Endodermal cell (in vitro differentiated cells): ENCODE measurements around the gene SMOC2. TPM values are rescaled to one million over a fixed set of nuclear protein-coding genes. Genes with fewer than 3 reads are reported as not detected.

ENCODE experiments used
- DNase-seq: peaks from one replicate; pipeline ENCODE4 v3.0.0-alpha.2; 2017
- H3K27ac ChIP-seq: 2 replicates; pipeline ENCODE4 v1.5.1; 2013; ENCODE audit warnings: mild to moderate bottlenecking, low read depth, low read length, moderate library complexity
- H3K27me3 ChIP-seq: 2 replicates; pipeline ENCODE4 v1.6.1; 2013; ENCODE audit warnings: mild to moderate bottlenecking, low read length, moderate library complexity; ENCODE audit not compliant: insufficient read depth, control insufficient read depth, poor library complexity, severe bottlenecking
- H3K36me3 ChIP-seq: 2 replicates; pipeline ENCODE4 v1.7.0; 2013; ENCODE audit warnings: mild to moderate bottlenecking, low read length, moderate library complexity; ENCODE audit not compliant: control insufficient read depth, insufficient read depth
- H3K4me1 ChIP-seq: one replicate; pipeline ENCODE4 v1.7.0; 2013; ENCODE audit warnings: low read length; ENCODE audit not compliant: control insufficient read depth, insufficient read depth
- H3K4me3 ChIP-seq: 2 replicates; pipeline ENCODE4 v1.5.1; 2013; ENCODE audit warnings: mild to moderate bottlenecking, low read length, moderate library complexity
- H3K9ac ChIP-seq: 2 replicates; pipeline ENCODE4 v1.6.1; 2013; ENCODE audit warnings: mild to moderate bottlenecking, low read length, moderate library complexity; ENCODE audit not compliant: poor library complexity, severe bottlenecking; ENCODE audit errors: extremely low read depth
- H3K9me3 ChIP-seq: 2 replicates; pipeline ENCODE4 v1.6.1; 2013; ENCODE audit warnings: mild to moderate bottlenecking, low read length, moderate library complexity; ENCODE audit not compliant: control insufficient read depth
- H3K27ac Mint-ChIP-seq: 2 replicates; pipeline ENCODE4 v1.8.0; 2020; ENCODE audit warnings: mixed read lengths
- H3K27me3 Mint-ChIP-seq: 2 replicates; pipeline ENCODE4 v1.8.0; 2021; ENCODE audit warnings: mild to moderate bottlenecking, mixed read lengths; ENCODE audit not compliant: insufficient read depth
- H3K36me3 Mint-ChIP-seq: 2 replicates; pipeline ENCODE4 v1.8.0; 2020; ENCODE audit warnings: low read depth, mixed read lengths
- H3K4me1 Mint-ChIP-seq: 2 replicates; pipeline ENCODE4 v1.8.0; 2020; ENCODE audit warnings: mixed read lengths
- H3K4me3 Mint-ChIP-seq: 2 replicates; pipeline ENCODE4 v1.8.0; 2020; ENCODE audit warnings: mild to moderate bottlenecking, moderate library complexity, mixed read lengths
- H3K9me3 Mint-ChIP-seq: 2 replicates; pipeline ENCODE4 v1.8.0; 2020; ENCODE audit warnings: mild to moderate bottlenecking, mixed read lengths
- CTCF ChIP-seq: fragments of 200-600 bp; sonication (generic); conservative IDR thresholded peaks from 2 replicates; pipeline ENCODE4 v1.5.0; 2021; ENCODE audit warnings: antibody characterized with exemption, mild to moderate bottlenecking
- WGBS, 2 experiments: methylation state at CpG; one replicate each; pipeline versions ENCODE4 v1.1.5 to v1.1.7; 2013; ENCODE audit warnings: missing lambda C conversion rate in 2 of 2, mixed read lengths in 1 of 2; ENCODE audit not compliant: insufficient coverage in 1 of 2, insufficient read length in 1 of 2; 5-methylcytosine and 5-hydroxymethylcytosine counted together
- total RNA-seq, 2 donors: library from RNA; stranded (reverse); fragmentation: NEBNext Ultra II Directional in 1 of 2; extraction: Animal tissue kit (Norgen Biotek cat#: 25700) in 1 of 2; gene quantifications; 2 replicates in 1 of 2; 3 replicates in 1 of 2; pipeline ENCODE4 v1.2.1, GENCODE V29; 2021

SMOC2 gene
- total RNA-seq, 2 donors from 2014 or later, result 0.20 TPM; not detected in 1

GRCh38 chr6:168414336-168415097 is 26.5 kb upstream of the SMOC2 start:
- Mint-ChIP-seq H3K27me3 (peaks cover 2% of the 10 kb centered on the region), H3K9me3 (no peaks in the 10 kb centered on the region), H3K36me3 (no peaks in the 10 kb centered on the region), H3K27ac (no peak overlapping the region), H3K4me1 (no peaks in the 10 kb centered on the region), H3K4me3 (no peak overlapping the region)
- no peaks in the 10 kb centered on the region for H3K4me1 ChIP-seq
- 92 to 93% methylated on average over 14 of the region's 14 CpGs for WGBS, 2 experiments
- no peak overlapping the region for H3K4me3 ChIP-seq
- H3K27ac ChIP-seq, result no peak overlapping the region
- no peak for DNase-seq
- no peak for TF ChIP-seq CTCF
- H3K36me3 ChIP-seq, result no peaks in the 10 kb centered on the region
- H3K27me3 ChIP-seq, result no peaks in the 10 kb centered on the region
- H3K9me3 ChIP-seq, result no peaks in the 10 kb centered on the region
- no peak overlapping the region for H3K9ac ChIP-seq

GRCh38 chr6:168415098-168415992 is 25.6 kb upstream of the SMOC2 start:
- Histone ChIP-seq H3K27ac (no peak overlapping the region), H3K4me3 (no peak overlapping the region), H3K36me3 (no peaks in the 10 kb centered on the region), H3K9me3 (no peaks in the 10 kb centered on the region), H3K4me1 (no peaks in the 10 kb centered on the region), H3K9ac (no peak overlapping the region), H3K27me3 (no peaks in the 10 kb centered on the region)
- WGBS, 2 experiments, result 93 to 94% methylated on average over 22 to 26 of the region's 26 CpGs
- no peak overlapping the region for H3K4me3 Mint-ChIP-seq
- no peak for TF ChIP-seq CTCF
- H3K9me3 Mint-ChIP-seq, result no peaks in the 10 kb centered on the region
- no peaks in the 10 kb centered on the region for H3K4me1 Mint-ChIP-seq
- no peak overlapping the region for H3K27ac Mint-ChIP-seq
- DNase-seq, result peak; percentile 26
- H3K27me3 Mint-ChIP-seq, result peaks cover 2% of the 10 kb centered on the region
- no peaks in the 10 kb centered on the region for H3K36me3 Mint-ChIP-seq

- WGBS, 2 experiments, result 91 to 94% methylated on average over 3 to 15 of the region's 15 CpGs
- TF ChIP-seq CTCF, result no peak
These were observed 24.9 kb upstream of the SMOC2 start for GRCh38 chr6:168415993-168416530.

More at GRCh38 chr6:168415993-168416530, 24.9 kb upstream of the SMOC2 start:
- Mint-ChIP-seq H3K9me3 (no peaks in the 10 kb centered on the region), H3K4me1 (no peaks in the 10 kb centered on the region), H3K27me3 (peaks cover 2% of the 10 kb centered on the region), H3K4me3 (no peak overlapping the region), H3K36me3 (no peaks in the 10 kb centered on the region), H3K27ac (no peak overlapping the region)
- Histone ChIP-seq H3K36me3 (no peaks in the 10 kb centered on the region), H3K4me3 (no peak overlapping the region), H3K4me1 (no peaks in the 10 kb centered on the region), H3K27me3 (no peaks in the 10 kb centered on the region), H3K27ac (no peak overlapping the region), H3K9ac (no peak overlapping the region), H3K9me3 (no peaks in the 10 kb centered on the region)
- peak; percentile 7 for DNase-seq
